A549 treated with dexamethasone at 1 μM for 4 hours (cell line): ENCODE data around the gene ACSL4. TPM values are rescaled to one million over a fixed set of nuclear protein-coding genes. Genes with fewer than 3 reads are reported as not detected.

Source experiments
- total RNA-seq: library from RNA; stranded (reverse); fragments of 200-300 nt; extraction: Qiagen RNA extraction; gene quantifications from 5 replicates; pipeline ENCODE4 v1.2.3, GENCODE V29; 2022

ACSL4 gene
- total RNA-seq = 16.9 to 28.4 TPM (median 23.9 TPM) in 5 replicates

GRCh38 chrX:109732807-109733612 is at the start of gene ACSL4:
TSS of gene ACSL4 (minus strand) at chrX:109733257. CDS start at chrX:109683363, 49,894 bp downstream.

DNA sequence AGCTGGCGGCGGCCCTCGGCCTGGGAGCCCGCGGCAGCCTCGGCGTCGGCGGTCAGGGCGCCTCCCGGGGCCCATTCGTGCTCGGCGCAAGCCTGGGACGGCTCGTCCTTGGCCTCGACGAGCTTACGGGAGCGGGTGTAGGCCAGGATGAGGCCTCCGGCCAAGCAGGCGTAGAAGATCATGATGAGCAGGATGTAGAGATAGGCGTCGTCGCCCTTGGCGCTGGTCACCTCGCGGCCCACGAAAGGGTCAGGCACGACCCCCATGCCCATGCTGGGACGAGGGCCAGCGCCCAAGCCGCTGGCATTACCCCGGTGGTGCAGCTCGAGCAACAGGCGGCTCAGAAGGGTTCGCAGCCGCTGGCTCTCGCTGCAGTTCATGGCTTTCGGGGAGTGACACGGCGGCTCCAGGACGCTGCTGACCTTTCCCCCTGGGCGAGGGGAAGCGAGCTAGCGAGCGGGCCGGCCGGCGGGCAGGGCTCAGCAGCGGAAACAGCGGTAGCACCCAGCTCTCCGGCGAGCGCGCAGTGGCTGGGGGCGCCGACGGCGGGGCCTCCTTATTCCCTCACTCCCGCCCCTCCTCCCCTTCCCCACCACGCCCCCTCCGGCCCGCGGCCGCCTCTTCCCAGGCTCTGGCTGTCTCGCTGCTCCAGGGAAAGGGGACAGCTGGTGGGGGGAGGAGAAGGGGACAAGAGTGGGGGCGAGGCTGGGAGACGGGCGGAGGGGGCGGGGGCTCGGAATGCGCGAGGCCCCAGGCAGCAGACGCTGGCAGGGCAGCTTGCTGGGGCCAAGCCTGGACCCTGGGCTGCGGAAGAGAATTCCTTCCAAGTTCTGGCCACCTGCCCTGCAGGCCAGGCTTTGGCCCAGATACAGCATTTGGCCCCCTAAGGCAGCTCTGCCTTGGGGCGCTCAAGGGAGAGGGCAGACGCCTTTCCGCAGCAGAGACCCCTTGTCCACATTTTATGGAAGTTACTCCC is 108.1 kb downstream of the ACSL4 start, which contains the start of gene KCNE5:
TSS of gene KCNE5 (minus strand) at position 532 of the 976 bp plus-strand sequence. CDS start at position 380, 152 bp downstream.

Other genes with a start within 250 kb of the ACSL4 start
- 7.9 to 10.7 TPM (median 9.1 TPM) in 5 replicates for gene NXT2, start 196.4 kb downstream of the ACSL4 start, total RNA-seq
- 0.13 to 0.15 TPM (median 0.13 TPM) in 3 of 5 replicates, not detected in the others for gene KCNE5, start 108.1 kb downstream of the ACSL4 start, total RNA-seq